Stomach (tissue), 4 donors: Measurements from ENCODE around the gene URB1.

Source experiments
- CTCF ChIP-seq, 7 experiments: fragments of 450-650 bp in 4 of 7; fragments of 200-600 bp in 3 of 7; sonication (generic) in 3 of 7; IDR thresholded peaks; one replicate each; pipeline ENCODE4 v1.5.1; 2016 to 2019; ENCODE audit warnings: antibody characterized with exemption in 7 of 7, control low read depth in 2 of 7, mild to moderate bottlenecking in 1 of 7
- EP300 ChIP-seq: sonication (generic); formaldehyde crosslinking; IDR thresholded peaks from one replicate; pipeline ENCODE4 v1.6.1; 2017; ENCODE audit warnings: antibody characterized with exemption
- POLR2A ChIP-seq, 4 donors: fragments of 450-650 bp; IDR thresholded peaks; one replicate each; pipeline ENCODE4 v1.6.1; 2016; ENCODE audit warnings: antibody characterized with exemption in 4 of 4, control low read depth in 2 of 4, mild to moderate bottlenecking in 1 of 4, moderate library complexity in 1 of 4
- POLR2AphosphoS5 ChIP-seq, 3 donors: sonication (generic); formaldehyde crosslinking; IDR thresholded peaks; one replicate each; pipeline ENCODE4 v1.6.1; 2016; ENCODE audit warnings: antibody characterized with exemption in 3 of 3

GRCh38 chr21:32425628-32426027 lies 32.8 kb upstream of the URB1 start:
- TF ChIP-seq POLR2A (IDR thresholded peaks at IDR 0.05) (no peak), CTCF (IDR thresholded peaks at IDR 0.05) (no peak), POLR2AphosphoS5 (IDR thresholded peaks at IDR 0.05) (no peak), EP300 (no peak)
